Activated naive CD4-positive, alpha-beta T cell treated with anti-CD3 and anti-CD28 coated beads, Interleukin-2, amount 50 U/mL, for 72 hours (primary cell): ENCODE measurements around the gene CAPN8. TPM values are rescaled to one million over a fixed set of nuclear protein-coding genes. Genes with fewer than 3 reads are reported as not detected.

Experiments used
- ATAC-seq, 2 donors: fragments of 150-1000 bp; cut with Tn5 transposase; 2 replicates each; pipeline ENCODE4 v1.10.0; 2021; ENCODE audit warnings: mild to moderate bottlenecking in 2 of 2, moderate library complexity in 2 of 2
- DNase-seq, 2 donors: peaks; one replicate each; pipeline ENCODE4 v3.0.0; 2021 to 2022; ENCODE audit warnings: low spot score in 2 of 2
- H3K27ac Mint-ChIP-seq, 2 donors: one replicate each; pipeline ENCODE4 v1.8.0; 2022; ENCODE audit warnings: mild to moderate bottlenecking in 2 of 2, mixed read lengths in 2 of 2
- H3K36me3 Mint-ChIP-seq, 2 donors: one replicate each; pipeline ENCODE4 v1.8.0; 2022; ENCODE audit warnings: mixed read lengths in 2 of 2
- H3K9me3 Mint-ChIP-seq, 2 donors: one replicate each; pipeline ENCODE4 v1.8.0; 2022; ENCODE audit warnings: mixed read lengths in 2 of 2
- total RNA-seq, 2 donors: library from RNA; stranded (reverse); gene quantifications; one replicate each; pipeline ENCODE4 v1.2.3, GENCODE V29; 2022

Gene CAPN8
- total RNA-seq, 2 donors from 2014 or later: not detected

GRCh38 chr1:223611936-223612335, 53.6 kb downstream of the CAPN8 start:
- no peak for ATAC-seq
- Mint-ChIP-seq H3K27ac (no peak overlapping the region), H3K36me3 (no peaks in the 10 kb centered on the region), H3K9me3 (peaks cover 0 to 5% of the 10 kb centered on the region in 2 donors)
- no peak for DNase-seq

- no peak for DNase-seq
- Mint-ChIP-seq H3K9me3 (peaks cover 0 to 5% of the 10 kb centered on the region in 2 donors), H3K27ac (no peak overlapping the region), H3K36me3 (no peaks in the 10 kb centered on the region)
- no peak for ATAC-seq
These were observed 55.5 kb downstream of the CAPN8 start for GRCh38 chr1:223609977-223610376.

- no peak for DNase-seq
- H3K9me3 Mint-ChIP-seq: peaks cover 0 to 5% of the 10 kb centered on the region in 2 donors
- H3K27ac Mint-ChIP-seq: no peak overlapping the region
- H3K36me3 Mint-ChIP-seq: no peaks in the 10 kb centered on the region
- ATAC-seq: no peak
These were observed 56.4 kb downstream of the CAPN8 start for GRCh38 chr1:223609066-223609465.

- ATAC-seq (no peak), DNase-seq (no peak)
- no peaks in the 10 kb centered on the region for H3K9me3 Mint-ChIP-seq
- no peak overlapping the region for H3K27ac Mint-ChIP-seq
- no peaks in the 10 kb centered on the region for H3K36me3 Mint-ChIP-seq
These were observed 107.0 kb downstream of the CAPN8 start for GRCh38 chr1:223558512-223558911.

- Mint-ChIP-seq H3K9me3 (no peaks in the 10 kb centered on the region), H3K27ac (no peak overlapping the region), H3K36me3 (no peaks in the 10 kb centered on the region)
- DNase-seq (no peak), ATAC-seq (no peak)
These were observed 108.4 kb downstream of the CAPN8 start for GRCh38 chr1:223557130-223557475.

- DNase-seq (peak in 1 of 2 donors; percentile 72), ATAC-seq (peak; percentile 72 to 73)
- no peak overlapping the region for H3K27ac Mint-ChIP-seq
- no peaks in the 10 kb centered on the region for H3K36me3 Mint-ChIP-seq
- H3K9me3 Mint-ChIP-seq: no peaks in the 10 kb centered on the region
These were observed 108.9 kb downstream of the CAPN8 start for GRCh38 chr1:223556414-223557129.

- Mint-ChIP-seq H3K36me3 (no peaks in the 10 kb centered on the region), H3K9me3 (no peaks in the 10 kb centered on the region), H3K27ac (no peak overlapping the region)
- ATAC-seq (no peak), DNase-seq (no peak)
These were observed 111.5 kb downstream of the CAPN8 start for GRCh38 chr1:223553957-223554356.

GRCh38 chr1:223551610-223552009, 113.9 kb downstream of the CAPN8 start:
- Mint-ChIP-seq H3K9me3 (peaks cover 0 to 5% of the 10 kb centered on the region in 2 donors), H3K36me3 (no peaks in the 10 kb centered on the region), H3K27ac (no peak overlapping the region)
- ATAC-seq (no peak), DNase-seq (no peak)

GRCh38 chr1:223549740-223550139, 115.8 kb downstream of the CAPN8 start:
- ATAC-seq: no peak
- H3K9me3 Mint-ChIP-seq: peaks cover 0 to 5% of the 10 kb centered on the region in 2 donors
- H3K36me3 Mint-ChIP-seq: no peaks in the 10 kb centered on the region
- no peak overlapping the region for H3K27ac Mint-ChIP-seq
- no peak for DNase-seq

- DNase-seq (no peak), ATAC-seq (no peak)
- peaks cover 0 to 5% of the 10 kb centered on the region in 2 donors for H3K9me3 Mint-ChIP-seq
- no peaks in the 10 kb centered on the region for H3K36me3 Mint-ChIP-seq
- H3K27ac Mint-ChIP-seq: no peak overlapping the region
These were observed 118.0 kb downstream of the CAPN8 start for GRCh38 chr1:223547316-223548114.

- Mint-ChIP-seq H3K36me3 (no peaks in the 10 kb centered on the region), H3K9me3 (peaks cover 0 to 5% of the 10 kb centered on the region in 2 donors), H3K27ac (no peak overlapping the region)
- DNase-seq (no peak), ATAC-seq (no peak)
These were observed 120.2 kb downstream of the CAPN8 start for GRCh38 chr1:223545343-223545742.

GRCh38 chr1:223543560-223543959, 121.9 kb downstream of the CAPN8 start:
- Mint-ChIP-seq H3K27ac (no peak overlapping the region), H3K36me3 (no peaks in the 10 kb centered on the region), H3K9me3 (peaks cover 0 to 5% of the 10 kb centered on the region in 2 donors)
- ATAC-seq: no peak
- DNase-seq: no peak

GRCh38 chr1:223542831-223543230, 122.7 kb downstream of the CAPN8 start:
- ATAC-seq: no peak
- DNase-seq: no peak
- Mint-ChIP-seq H3K36me3 (no peaks in the 10 kb centered on the region), H3K27ac (no peak overlapping the region), H3K9me3 (peaks cover 0 to 1% of the 10 kb centered on the region in 2 donors)

- ATAC-seq (no peak), DNase-seq (no peak)
- Mint-ChIP-seq H3K36me3 (no peaks in the 10 kb centered on the region), H3K9me3 (no peaks in the 10 kb centered on the region), H3K27ac (no peak overlapping the region)
These were observed 124.9 kb downstream of the CAPN8 start for GRCh38 chr1:223540485-223541106.

GRCh38 chr1:223539750-223540149, 125.8 kb downstream of the CAPN8 start:
- no peak overlapping the region for H3K27ac Mint-ChIP-seq
- ATAC-seq (no peak), DNase-seq (no peak)
- H3K9me3 Mint-ChIP-seq: no peaks in the 10 kb centered on the region
- H3K36me3 Mint-ChIP-seq: no peaks in the 10 kb centered on the region

- DNase-seq (no peak), ATAC-seq (no peak)
- Mint-ChIP-seq H3K9me3 (no peaks in the 10 kb centered on the region), H3K36me3 (no peaks in the 10 kb centered on the region), H3K27ac (peak overlapping the region in 1 of 2 donors; percentile 21)
These were observed 126.5 kb downstream of the CAPN8 start for GRCh38 chr1:223538981-223539380.

GRCh38 chr1:223535319-223535718, 130.2 kb downstream of the CAPN8 start:
- Mint-ChIP-seq H3K27ac (no peak overlapping the region), H3K9me3 (no peaks in the 10 kb centered on the region), H3K36me3 (no peaks in the 10 kb centered on the region)
- ATAC-seq: no peak
- DNase-seq: no peak
